ENCODE measurements around the gene ENO2. TPM values are rescaled to one million over a fixed set of nuclear protein-coding genes. Genes with fewer than 3 reads are reported as not detected.

Gene ENO2
- polyA plus RNA-seq, 1 donor, result 14.8 TPM

- DNase-seq, result no peak
Observed at GRCh38 chr12:6960593-6961277, 46.4 kb downstream of the ENO2 start.

GRCh38 chr12:6961278-6961694, 46.9 kb downstream of the ENO2 start:
- DNase-seq, result no peak

GRCh38 chr12:6961695-6962284, 47.4 kb downstream of the ENO2 start:
- DNase-seq, result peak; percentile 61

- no peak for DNase-seq
Observed at GRCh38 chr12:6962285-6963015, 48.1 kb downstream of the ENO2 start.

GRCh38 chr12:6963016-6963731, 48.8 kb downstream of the ENO2 start:
- DNase-seq, result no peak

- no peak for DNase-seq
Observed at GRCh38 chr12:6963791-6964413, 49.5 kb downstream of the ENO2 start.

GRCh38 chr12:6964605-6965025, 50.2 kb downstream of the ENO2 start:
- DNase-seq, result no peak

GRCh38 chr12:6965026-6965661, 50.8 kb downstream of the ENO2 start:
- peak; percentile 85 for DNase-seq

- DNase-seq, result no peak
Observed at GRCh38 chr12:6965714-6966113, 51.3 kb downstream of the ENO2 start.

GRCh38 chr12:6966351-6966750, 52.0 kb downstream of the ENO2 start:
- DNase-seq, result no peak

- DNase-seq, result no peak
Observed at GRCh38 chr12:6967651-6968100, 53.3 kb downstream of the ENO2 start.

- DNase-seq, result no peak
Observed at GRCh38 chr12:6968426-6968825, 54.0 kb downstream of the ENO2 start.

- no peak for DNase-seq
Observed at GRCh38 chr12:6970096-6970527, 55.7 kb downstream of the ENO2 start.

Other genes with a start within 250 kb of the ENO2 start
- gene ZNF384, start 225.2 kb upstream of the ENO2 start, polyA plus RNA-seq (ENCODE audit: insufficient read length), result 98.0 TPM
- 12.1 TPM for gene PIANP, start 213.8 kb upstream of the ENO2 start, polyA plus RNA-seq (ENCODE audit: insufficient read length)
- gene COPS7A, start 190.5 kb upstream of the ENO2 start, polyA plus RNA-seq (ENCODE audit: insufficient read length), result 61.9 TPM
- 187 TPM for gene MLF2, start 161.4 kb upstream of the ENO2 start, polyA plus RNA-seq (ENCODE audit: insufficient read length)
- 460 TPM for gene PTMS, start 148.2 kb upstream of the ENO2 start, polyA plus RNA-seq (ENCODE audit: insufficient read length)
- 1.9 TPM for gene LAG3, start 142.1 kb upstream of the ENO2 start, polyA plus RNA-seq (ENCODE audit: insufficient read length)
- gene CD4, start 125.1 kb upstream of the ENO2 start, polyA plus RNA-seq (ENCODE audit: insufficient read length), result 25.5 TPM
- 25.8 TPM for gene GPR162, start 92.8 kb upstream of the ENO2 start, polyA plus RNA-seq (ENCODE audit: insufficient read length)
- gene P3H3, start 86.2 kb upstream of the ENO2 start, polyA plus RNA-seq (ENCODE audit: insufficient read length), result 29.9 TPM
- gene GNB3, start 73.7 kb upstream of the ENO2 start, polyA plus RNA-seq (ENCODE audit: insufficient read length), result 13.3 TPM
- 42.7 TPM for gene CDCA3, start 63.3 kb upstream of the ENO2 start, polyA plus RNA-seq (ENCODE audit: insufficient read length)
- gene USP5, start 62.4 kb upstream of the ENO2 start, polyA plus RNA-seq (ENCODE audit: insufficient read length), result 58.3 TPM
- 515 TPM for gene TPI1, start 47.0 kb upstream of the ENO2 start, polyA plus RNA-seq (ENCODE audit: insufficient read length)
- gene SPSB2, start 41.3 kb upstream of the ENO2 start, polyA plus RNA-seq (ENCODE audit: insufficient read length), result 9.2 TPM
- 20.2 TPM for gene LRRC23, start 9.8 kb upstream of the ENO2 start, polyA plus RNA-seq (ENCODE audit: insufficient read length)
- gene ATN1, start 13.4 kb downstream of the ENO2 start, polyA plus RNA-seq (ENCODE audit: insufficient read length), result 109 TPM
- not detected for gene RNU7-1, start 29.2 kb downstream of the ENO2 start, polyA plus RNA-seq (ENCODE audit: insufficient read length)
- 118 TPM for gene C12orf57, start 29.4 kb downstream of the ENO2 start, polyA plus RNA-seq (ENCODE audit: insufficient read length)
- gene PTPN6, start 36.8 kb downstream of the ENO2 start, polyA plus RNA-seq (ENCODE audit: insufficient read length), result 21.9 TPM
- gene PHB2, start 56.1 kb downstream of the ENO2 start, polyA plus RNA-seq (ENCODE audit: insufficient read length), result 236 TPM
- gene EMG1, start 56.3 kb downstream of the ENO2 start, polyA plus RNA-seq (ENCODE audit: insufficient read length), result 51.1 TPM
- 80.7 TPM for gene LPCAT3, start 103.9 kb downstream of the ENO2 start, polyA plus RNA-seq (ENCODE audit: insufficient read length)
- gene C1S, start 146.1 kb downstream of the ENO2 start, polyA plus RNA-seq (ENCODE audit: insufficient read length), result 53.5 TPM
- gene C1R, start 177.9 kb downstream of the ENO2 start, polyA plus RNA-seq (ENCODE audit: insufficient read length), result 40.5 TPM
- 46.0 TPM for gene C1RL, start 194.6 kb downstream of the ENO2 start, polyA plus RNA-seq (ENCODE audit: insufficient read length)
- 54.0 TPM for gene RBP5, start 214.3 kb downstream of the ENO2 start, polyA plus RNA-seq (ENCODE audit: insufficient read length)
- gene CLSTN3, start 215.8 kb downstream of the ENO2 start, polyA plus RNA-seq (ENCODE audit: insufficient read length), result 128 TPM